Smooth muscle cell (in vitro differentiated cells): Measurements from ENCODE around the gene C1orf50. TPM values are rescaled to one million over a fixed set of nuclear protein-coding genes. Genes with fewer than 3 reads are reported as not detected.
A peak's percentile ranks its signal among the peaks of the same experiment; 100 is the strongest.

Experiments used
- DNase-seq: peaks from one replicate; lab custom pipeline; 2025; ENCODE audit not compliant: unreplicated experiment; lab: John Stamatoyannopoulos, UW
- H2AFZ ChIP-seq: fragments of 200-600 bp; sonication (generic); 2 replicates; pipeline ENCODE4 v1.6.0; 2016; ENCODE audit warnings: antibody characterized with exemption, low read depth, mild to moderate bottlenecking
- H3F3A ChIP-seq: fragments of 200-600 bp; sonication (generic); 2 replicates; pipeline ENCODE4 v1.6.0; 2017; ENCODE audit warnings: antibody characterized with exemption, low read depth
- H3K27ac ChIP-seq: fragments of 200-600 bp; sonication (generic); 2 replicates; pipeline ENCODE4 v1.5.1; 2016; ENCODE audit warnings: low read depth, mild to moderate bottlenecking
- H3K27me3 ChIP-seq: fragments of 200-600 bp; sonication (generic); 2 replicates; pipeline ENCODE4 v1.6.1; 2016; ENCODE audit warnings: low read depth, mild to moderate bottlenecking
- H3K36me3 ChIP-seq: fragments of 200-600 bp; sonication (generic); 2 replicates; pipeline ENCODE4 v1.5.1; 2016; ENCODE audit warnings: low read depth
- H3K4me1 ChIP-seq: fragments of 200-600 bp; sonication (generic); 2 replicates; pipeline ENCODE4 v1.5.1; 2016; ENCODE audit warnings: low read depth
- H3K4me2 ChIP-seq: fragments of 200-600 bp; sonication (generic); 2 replicates; pipeline ENCODE4 v1.6.0; 2016; ENCODE audit warnings: mild to moderate bottlenecking
- H3K4me3 ChIP-seq: fragments of 200-600 bp; sonication (generic); 2 replicates; pipeline ENCODE4 v1.5.1; 2016; ENCODE audit warnings: mild to moderate bottlenecking
- H3K79me2 ChIP-seq: fragments of 200-600 bp; sonication (generic); 2 replicates; pipeline ENCODE4 v1.6.0; 2016; ENCODE audit warnings: low read depth, mild to moderate bottlenecking
- H3K9ac ChIP-seq: fragments of 200-600 bp; sonication (generic); 2 replicates; pipeline ENCODE4 v1.6.0; 2016; ENCODE audit warnings: low read depth
- H3K9me3 ChIP-seq: fragments of 200-600 bp; sonication (generic); replicated peaks from 2 replicates; pipeline ENCODE4 v1.5.1; 2016; ENCODE audit warnings: low read depth
- H4K20me1 ChIP-seq: fragments of 200-600 bp; sonication (generic); 2 replicates; pipeline ENCODE4 v1.6.0; 2016; ENCODE audit warnings: low read depth
- WGBS: methylation state at CpG from one replicate; pipeline ENCODE4 v1.1.7; 2016; ENCODE audit warnings: low lambda C conversion rate; 5-methylcytosine and 5-hydroxymethylcytosine counted together
- polyA plus RNA-seq: library from polyadenylated mRNA; unstranded; fragments of >200 nt; fragmentation: Nextera tagmentation; extraction: Ambion mirVana; gene quantifications from 2 replicates; pipeline ENCODE4 v1.2.1, GENCODE V29; 2016
- total RNA-seq: library from RNA; depleted of rRNA; stranded (reverse); fragments of >200 nt; gene quantifications from 2 replicates; pipeline ENCODE4 v1.2.3, GENCODE V29; 2014
- TF ChIP-seq, protein P1 (sequence below): fragments of 200-600 bp; sonication (generic); IDR thresholded peaks from 2 replicates; pipeline ENCODE4 v1.5.1; 2017; ENCODE audit warnings: borderline replicate concordance, mild to moderate bottlenecking, antibody characterized with exemption; ENCODE audit not compliant: insufficient read depth, poor library complexity, severe bottlenecking

The C1orf50 gene
- total and polyA plus RNA-seq, 2 experiments from 2014 or later = 1.8 to 9.7 TPM

- no peak overlapping the region for H3K9ac ChIP-seq
- no peaks in the 10 kb centered on the region for H3K36me3 ChIP-seq
- DNase-seq = no peak
- peaks cover 23% of the 10 kb centered on the region for H4K20me1 ChIP-seq
- no peaks in the 10 kb centered on the region for H3K79me2 ChIP-seq
- TF ChIP-seq, protein P1, sequence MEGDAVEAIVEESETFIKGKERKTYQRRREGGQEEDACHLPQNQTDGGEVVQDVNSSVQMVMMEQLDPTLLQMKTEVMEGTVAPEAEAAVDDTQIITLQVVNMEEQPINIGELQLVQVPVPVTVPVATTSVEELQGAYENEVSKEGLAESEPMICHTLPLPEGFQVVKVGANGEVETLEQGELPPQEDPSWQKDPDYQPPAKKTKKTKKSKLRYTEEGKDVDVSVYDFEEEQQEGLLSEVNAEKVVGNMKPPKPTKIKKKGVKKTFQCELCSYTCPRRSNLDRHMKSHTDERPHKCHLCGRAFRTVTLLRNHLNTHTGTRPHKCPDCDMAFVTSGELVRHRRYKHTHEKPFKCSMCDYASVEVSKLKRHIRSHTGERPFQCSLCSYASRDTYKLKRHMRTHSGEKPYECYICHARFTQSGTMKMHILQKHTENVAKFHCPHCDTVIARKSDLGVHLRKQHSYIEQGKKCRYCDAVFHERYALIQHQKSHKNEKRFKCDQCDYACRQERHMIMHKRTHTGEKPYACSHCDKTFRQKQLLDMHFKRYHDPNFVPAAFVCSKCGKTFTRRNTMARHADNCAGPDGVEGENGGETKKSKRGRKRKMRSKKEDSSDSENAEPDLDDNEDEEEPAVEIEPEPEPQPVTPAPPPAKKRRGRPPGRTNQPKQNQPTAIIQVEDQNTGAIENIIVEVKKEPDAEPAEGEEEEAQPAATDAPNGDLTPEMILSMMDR = no peak
- H3K4me2 ChIP-seq = no peak overlapping the region
- WGBS = 66% methylated on average over 9 of the region's 9 CpGs
- H3K27me3 ChIP-seq = no peaks in the 10 kb centered on the region
- H3K4me1 ChIP-seq = peaks cover 16% of the 10 kb centered on the region
- peaks cover 28% of the 10 kb centered on the region for H3F3A ChIP-seq
- H3K4me3 ChIP-seq = no peak overlapping the region
- H3K9me3 ChIP-seq = no peaks in the 10 kb centered on the region
- peak overlapping the region; percentile 28 for H3K27ac ChIP-seq
- no peak overlapping the region for H2AFZ ChIP-seq
Measured at GRCh38 chr1:42742617-42743316, 24.3 kb upstream of the C1orf50 start.

GRCh38 chr1:42743317-42744147 is 23.5 kb upstream of the C1orf50 start:
- Histone ChIP-seq H3K9ac (no peak overlapping the region), H2AFZ (no peak overlapping the region), H3K27me3 (no peaks in the 10 kb centered on the region), H3K79me2 (no peaks in the 10 kb centered on the region), H3K27ac (peak overlapping the region; percentile 28), H3K4me3 (no peak overlapping the region), H3K4me1 (peaks cover 16% of the 10 kb centered on the region), H3K4me2 (peak overlapping the region; percentile 14), H3F3A (peaks cover 28% of the 10 kb centered on the region), H4K20me1 (peaks cover 23% of the 10 kb centered on the region), H3K36me3 (no peaks in the 10 kb centered on the region), H3K9me3 (no peaks in the 10 kb centered on the region)
- 63% methylated on average over 21 of the region's 21 CpGs for WGBS
- no peak for DNase-seq
- TF ChIP-seq, protein P1 = no peak

GRCh38 chr1:42744148-42744413 is 23.0 kb upstream of the C1orf50 start:
- WGBS = 70% methylated on average over 9 of the region's 9 CpGs
- H3K36me3 ChIP-seq = no peaks in the 10 kb centered on the region
- TF ChIP-seq, protein P1 = no peak
- peaks cover 16% of the 10 kb centered on the region for H3K4me1 ChIP-seq
- H3K27ac ChIP-seq = peak overlapping the region; percentile 28
- no peak for DNase-seq
- H3K27me3 ChIP-seq = no peaks in the 10 kb centered on the region
- H3K4me2 ChIP-seq = no peak overlapping the region
- no peaks in the 10 kb centered on the region for H3K79me2 ChIP-seq
- no peaks in the 10 kb centered on the region for H3K9me3 ChIP-seq
- peaks cover 26% of the 10 kb centered on the region for H4K20me1 ChIP-seq
- H2AFZ ChIP-seq = no peak overlapping the region
- H3K4me3 ChIP-seq = no peak overlapping the region
- H3K9ac ChIP-seq = no peak overlapping the region
- peaks cover 28% of the 10 kb centered on the region for H3F3A ChIP-seq
